GM23248 (cell line): Measurements from ENCODE around the gene CALR3.

Experiments used
- EZH2 ChIP-seq: fragments of 200-600 bp; sonication (generic); IDR thresholded peaks from 2 replicates; pipeline ENCODE4 v1.6.1; 2018; ENCODE audit warnings: antibody characterized with exemption, mild to moderate bottlenecking; ENCODE audit not compliant: insufficient read depth, poor library complexity, severe bottlenecking
- EZH2phosphoT487 ChIP-seq: fragments of 200-600 bp; sonication (generic); IDR thresholded peaks from 2 replicates; pipeline ENCODE4 v1.6.1; 2018; ENCODE audit warnings: antibody characterized with exemption, moderate library complexity, mild to moderate bottlenecking, low read depth; ENCODE audit not compliant: insufficient read depth

GRCh38 chr19:16522559-16523377, 26.8 kb upstream of the CALR3 start:
- TF ChIP-seq EZH2 (no peak), EZH2phosphoT487 (no peak)
